Esophagus (tissue), 2 donors: ENCODE data around the gene SCN8A. TPM values are rescaled to one million over a fixed set of nuclear protein-coding genes. Genes with fewer than 3 reads are reported as not detected.
"Not testable (repeated sequence)": the region's sequence is repeated elsewhere in the genome, so short reads cannot be mapped to it uniquely, and the experiment has no call there.

Source experiments
- H3K27ac ChIP-seq, 2 donors: one replicate each; pipeline ENCODE4 v1.5.1; 2013; ENCODE audit warnings: low read depth in 2 of 2, mild to moderate bottlenecking in 2 of 2, inconsistent platforms in 1 of 2, low read length in 1 of 2, moderate library complexity in 1 of 2
- H3K27me3 ChIP-seq, 2 donors: one replicate each; pipeline ENCODE4 v1.6.1; 2013; ENCODE audit warnings: low read length in 2 of 2, control low read depth in 1 of 2, mild to moderate bottlenecking in 1 of 2; ENCODE audit not compliant: insufficient read depth in 2 of 2, control insufficient read depth in 1 of 2
- H3K36me3 ChIP-seq, 2 donors: one replicate each; pipeline ENCODE4 v1.6.1; 2013; ENCODE audit warnings: low read length in 1 of 2; ENCODE audit not compliant: control insufficient read depth in 2 of 2, insufficient read depth in 2 of 2
- H3K4me1 ChIP-seq, 2 donors: one replicate each; pipeline ENCODE4 v1.6.1; 2013; ENCODE audit warnings: low read length in 1 of 2; ENCODE audit not compliant: control insufficient read depth in 2 of 2, insufficient read depth in 2 of 2
- H3K4me3 ChIP-seq, 2 donors: one replicate each; pipeline ENCODE4 v1.5.1; 2013; ENCODE audit warnings: low read length in 2 of 2, mild to moderate bottlenecking in 2 of 2, low read depth in 1 of 2, moderate library complexity in 1 of 2
- H3K9me3 ChIP-seq, 2 donors: one replicate each; pipeline ENCODE4 v1.6.1; 2013; ENCODE audit warnings: mild to moderate bottlenecking in 2 of 2, low read depth in 1 of 2, low read length in 1 of 2, moderate library complexity in 1 of 2; ENCODE audit not compliant: control insufficient read depth in 2 of 2, insufficient read depth in 1 of 2
- WGBS, 2 donors: extraction: QIAGEN DNeasy Blood & Tissue Kit; methylation state at CpG; one replicate each; pipeline ENCODE4 v1.1.7; 2013; 5-methylcytosine and 5-hydroxymethylcytosine counted together
- polyA plus RNA-seq, 2 donors: library from polyadenylated mRNA; stranded (reverse); fragments of 200-250 nt; gene quantifications; one replicate each; pipeline ENCODE4 v1.2.3, GENCODE V29; 2013
- donor health status: healthy with polysubstance abuse.
- donor health status: Bipolar disorder and iron deficiency.

Gene SCN8A
- polyA plus RNA-seq, 2 donors, result 0.09 to 0.14 TPM

DNA sequence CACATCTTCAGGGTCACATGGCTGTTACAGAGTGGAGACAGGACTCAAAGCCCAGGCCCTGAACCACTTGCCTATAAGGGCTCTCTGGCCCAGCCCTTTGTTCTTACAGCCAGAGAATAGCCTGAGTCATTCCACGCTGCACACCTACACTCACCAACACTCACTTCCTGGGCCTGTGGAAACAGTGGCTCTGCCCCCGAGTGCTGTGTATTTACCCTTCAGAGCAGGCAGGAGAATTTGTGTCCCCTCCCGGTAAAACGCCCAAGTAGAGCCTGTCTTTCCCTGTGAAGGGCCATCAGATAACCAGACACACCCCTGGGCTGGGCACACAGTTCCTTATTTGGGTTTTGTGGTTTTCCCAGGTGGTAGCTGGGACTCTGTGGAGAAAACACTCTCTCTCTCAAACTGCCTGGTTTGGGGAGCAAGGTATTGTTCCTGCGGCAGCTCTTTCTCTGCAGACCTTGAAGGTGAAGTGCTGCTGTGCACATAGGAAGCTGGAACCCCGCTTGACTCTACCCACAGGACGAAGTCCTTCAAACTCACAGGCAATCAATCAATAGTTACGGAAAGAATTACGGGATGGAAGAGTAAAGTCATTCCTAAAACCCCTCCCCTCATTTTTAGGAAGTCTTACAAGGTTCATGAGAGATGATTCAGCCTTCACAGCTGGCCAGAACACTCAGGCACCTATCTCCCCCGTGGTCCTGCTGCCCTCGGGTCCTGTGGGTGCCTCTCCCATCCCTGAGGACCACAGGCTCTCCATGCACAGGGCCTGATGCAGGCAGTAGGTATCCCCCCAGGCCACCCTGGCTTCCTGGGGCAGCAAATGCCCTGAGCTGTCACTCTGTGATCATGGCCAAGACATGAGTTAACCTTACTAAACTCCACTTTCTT, 237.1 kb downstream of the SCN8A start:
- no peak overlapping the region for H3K27ac ChIP-seq
- H3K36me3 ChIP-seq, result no peaks in the 10 kb centered on the region
- no peaks in the 10 kb centered on the region for H3K27me3 ChIP-seq
- H3K4me3 ChIP-seq, result no peak overlapping the region
- H3K4me1 ChIP-seq, result no peaks in the 10 kb centered on the region
- WGBS, 2 donors, result 30 to 53% methylated on average over 11 of the region's 11 CpGs
- H3K9me3 ChIP-seq, result no peaks in the 10 kb centered on the region

DNA sequence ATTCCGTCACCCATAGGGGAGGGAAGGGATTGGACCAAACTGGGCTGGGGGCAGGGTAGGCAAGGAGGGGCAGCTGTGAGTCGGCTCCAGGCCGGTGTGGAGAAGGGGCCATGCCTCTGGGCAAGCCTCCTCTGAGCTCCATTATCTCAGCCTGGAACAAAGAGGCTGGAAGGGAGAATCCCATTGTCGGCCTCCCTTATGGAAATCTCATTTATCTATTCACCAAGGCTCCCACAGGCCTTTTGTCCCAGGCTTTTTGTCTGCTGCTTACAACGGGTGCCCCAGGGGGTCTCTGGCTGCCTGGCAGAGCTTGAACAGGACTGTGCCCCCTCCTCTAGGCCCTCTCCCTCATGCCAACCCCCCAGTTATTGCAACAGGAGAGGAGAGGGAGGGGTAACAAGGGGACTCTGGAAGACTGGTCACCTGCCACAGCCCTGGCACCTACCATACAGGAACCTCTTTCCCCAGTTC, 238.0 kb downstream of the SCN8A start:
- WGBS, 2 donors, result 69 to 72% methylated on average over 5 of the region's 5 CpGs
- Histone ChIP-seq H3K4me1 (peaks cover 0 to 2% of the 10 kb centered on the region in 2 donors), H3K4me3 (no peak overlapping the region), H3K36me3 (no peaks in the 10 kb centered on the region), H3K27ac (no peak overlapping the region), H3K27me3 (no peaks in the 10 kb centered on the region), H3K9me3 (no peaks in the 10 kb centered on the region)

DNA sequence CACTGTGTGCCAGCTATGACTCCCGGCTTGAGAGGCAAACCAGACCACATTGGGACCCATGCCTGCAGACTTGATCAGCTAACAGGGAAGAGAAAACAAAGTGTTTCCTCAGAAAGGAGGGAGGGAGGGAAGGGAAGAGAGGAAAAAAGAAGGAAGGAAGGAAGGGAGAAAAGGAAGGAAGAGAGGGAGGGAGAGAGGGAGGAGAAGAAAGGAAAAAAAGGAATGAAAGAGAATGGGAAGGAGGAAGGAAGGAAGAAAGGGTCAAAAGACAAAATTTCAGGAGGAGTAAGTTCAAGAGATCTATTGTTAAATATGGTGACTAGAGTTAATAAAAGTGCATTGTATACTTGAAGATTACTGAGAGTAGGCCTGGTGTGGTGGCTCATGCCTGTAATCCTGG, 238.6 kb downstream of the SCN8A start:
- Histone ChIP-seq H3K4me1 (peaks cover 0 to 2% of the 10 kb centered on the region in 2 donors), H3K36me3 (no peaks in the 10 kb centered on the region), H3K9me3 (no peaks in the 10 kb centered on the region), H3K27ac (no peak overlapping the region), H3K27me3 (no peaks in the 10 kb centered on the region), H3K4me3 (no peak overlapping the region)
- 67% methylated on average over 1 of the region's 1 CpG for WGBS, 2 donors

- not testable (repeated sequence) for H3K36me3 ChIP-seq, H3K9me3 ChIP-seq, H3K27ac ChIP-seq, H3K27me3 ChIP-seq, H3K4me3 ChIP-seq, H3K4me1 ChIP-seq
- WGBS, 2 donors, result 69 to 70% methylated on average over 5 of the region's 5 CpGs
These were observed 240.8 kb downstream of the SCN8A start for GRCh38 chr12:51831817-51832216.

GRCh38 chr12:51832354-51833107, 241.5 kb downstream of the SCN8A start:
- Histone ChIP-seq H3K4me3 (no peak overlapping the region), H3K27ac (no peak overlapping the region), H3K27me3 (no peaks in the 10 kb centered on the region), H3K4me1 (peaks cover 0 to 2% of the 10 kb centered on the region in 2 donors), H3K9me3 (no peaks in the 10 kb centered on the region), H3K36me3 (no peaks in the 10 kb centered on the region)
- 43% methylated on average over 10 of the region's 10 CpGs for WGBS, 2 donors

DNA sequence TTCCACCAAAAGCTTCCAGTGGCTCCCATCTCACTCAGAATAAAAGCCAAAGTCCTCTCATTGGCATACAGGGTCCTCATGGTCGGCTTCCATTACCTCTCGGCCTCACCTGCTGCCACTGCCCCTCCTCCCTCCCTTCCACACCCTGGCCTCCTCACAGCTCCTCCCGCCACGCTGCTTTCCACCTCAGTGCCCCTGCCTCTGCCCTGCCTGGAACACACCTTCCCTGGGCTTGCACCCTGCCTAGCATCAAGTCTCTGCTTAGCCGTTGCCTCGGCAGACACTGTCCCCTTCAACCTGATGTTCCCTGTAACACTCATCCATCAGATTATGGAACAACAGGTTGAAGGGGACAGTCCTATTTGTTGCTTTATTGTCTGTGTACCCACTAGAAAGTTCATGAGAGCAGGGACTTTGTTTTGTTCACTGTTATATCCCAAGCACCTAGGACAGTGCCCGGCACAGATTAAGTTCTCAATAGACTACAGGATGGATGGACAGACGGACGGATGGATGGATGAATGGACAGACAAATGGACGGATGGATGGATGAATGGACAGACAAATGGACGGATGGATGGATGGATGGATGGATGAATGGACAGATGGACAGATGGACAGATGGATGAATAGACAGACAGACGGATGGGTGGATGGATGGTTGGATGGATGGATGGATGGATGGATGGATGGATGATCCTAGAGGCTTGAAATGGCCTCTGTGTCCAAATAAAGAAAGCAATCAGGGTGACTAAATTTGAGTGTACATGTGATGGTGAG, 242.6 kb downstream of the SCN8A start:
- H3K4me3 ChIP-seq, result no peak overlapping the region
- H3K27me3 ChIP-seq, result no peaks in the 10 kb centered on the region

DNA sequence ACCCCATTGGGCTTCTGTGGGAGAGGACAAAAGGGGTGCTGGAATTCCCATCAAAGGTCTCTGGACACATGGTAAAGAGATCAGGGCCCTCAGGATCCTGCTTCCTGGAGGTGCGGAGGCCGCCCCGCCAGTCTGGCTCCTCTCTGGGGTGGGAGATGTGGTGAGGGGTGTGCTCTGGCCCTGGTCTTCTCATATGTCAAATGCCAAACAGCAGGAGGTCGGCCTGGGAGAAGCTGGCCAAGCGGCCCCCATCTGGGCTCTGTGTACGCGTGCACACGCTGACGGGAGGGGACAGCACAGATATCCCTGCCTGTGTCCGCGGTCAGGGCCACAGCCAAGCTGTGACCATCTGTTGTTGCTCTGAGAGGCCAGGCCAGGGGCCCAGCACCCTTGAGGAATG, 243.4 kb downstream of the SCN8A start:
- H3K9me3 ChIP-seq, result no peaks in the 10 kb centered on the region
- no peak overlapping the region for H3K27ac ChIP-seq
- H3K36me3 ChIP-seq, result no peaks in the 10 kb centered on the region
- 70 to 79% methylated on average over 11 of the region's 11 CpGs for WGBS, 2 donors
- peaks cover 0 to 2% of the 10 kb centered on the region in 2 donors for H3K4me1 ChIP-seq
- H3K27me3 ChIP-seq, result no peaks in the 10 kb centered on the region
- H3K4me3 ChIP-seq, result no peak overlapping the region

More for the DNA sequence above, 242.6 kb downstream of the SCN8A start:
- H3K9me3 ChIP-seq, result no peaks in the 10 kb centered on the region
- H3K36me3 ChIP-seq, result no peaks in the 10 kb centered on the region
- 65 to 76% methylated on average over 12 of the region's 12 CpGs for WGBS, 2 donors
- H3K27ac ChIP-seq, result no peak overlapping the region
- H3K4me1 ChIP-seq, result peaks cover 0 to 2% of the 10 kb centered on the region in 2 donors

GRCh38 chr12:51836041-51836826, 245.2 kb downstream of the SCN8A start:
- Histone ChIP-seq H3K4me1 (peaks cover 0 to 2% of the 10 kb centered on the region in 2 donors), H3K36me3 (no peaks in the 10 kb centered on the region), H3K27me3 (no peaks in the 10 kb centered on the region), H3K9me3 (no peaks in the 10 kb centered on the region), H3K4me3 (no peak overlapping the region), H3K27ac (no peak overlapping the region)
- 53 to 61% methylated on average over 10 to 13 of the region's 13 CpGs for WGBS, 2 donors

DNA sequence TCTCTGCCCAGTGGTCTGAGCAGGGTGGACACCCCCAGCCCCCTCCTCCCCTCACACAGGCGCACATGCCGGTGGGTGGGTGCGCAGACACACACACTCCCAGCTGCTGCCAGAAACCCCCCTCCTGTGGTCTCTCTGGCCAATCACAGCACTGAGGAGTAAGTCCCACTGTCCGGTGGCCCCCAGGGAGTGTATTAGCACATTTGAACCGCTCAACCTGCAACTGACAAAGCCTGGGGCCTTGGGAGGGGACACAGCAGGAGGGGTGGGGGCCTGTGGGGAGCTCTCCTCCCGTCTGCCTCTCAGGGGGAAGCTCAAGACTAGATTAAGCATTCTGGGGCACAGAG, 245.8 kb downstream of the SCN8A start:
- peaks cover 0 to 2% of the 10 kb centered on the region in 2 donors for H3K4me1 ChIP-seq
- no peaks in the 10 kb centered on the region for H3K36me3 ChIP-seq
- no peaks in the 10 kb centered on the region for H3K9me3 ChIP-seq
- H3K27ac ChIP-seq, result no peak overlapping the region
- no peaks in the 10 kb centered on the region for H3K27me3 ChIP-seq
- no peak overlapping the region for H3K4me3 ChIP-seq
- 66 to 74% methylated on average over 6 of the region's 6 CpGs for WGBS, 2 donors
